Glutamatergic neuron (in vitro differentiated cells): ENCODE results near the gene NSUN4. TPM values are rescaled to one million over a fixed set of nuclear protein-coding genes. Genes with fewer than 3 reads are reported as not detected.
A peak's percentile ranks its signal among the peaks of the same experiment; 100 is the strongest.
"Not testable (repeated sequence)": the region's sequence is repeated elsewhere in the genome, so short reads cannot be mapped to it uniquely, and the experiment has no call there.

Experiments used
- DNase-seq: peaks from one replicate; pipeline ENCODE4 v3.0.0; 2022
- H3K27ac Mint-ChIP-seq: one replicate; pipeline ENCODE4 v1.8.0; 2020; ENCODE audit warnings: mild to moderate bottlenecking, mixed read lengths, inconsistent platforms; ENCODE audit not compliant: unreplicated experiment
- H3K27me3 Mint-ChIP-seq: one replicate; pipeline ENCODE4 v1.8.0; 2020; ENCODE audit warnings: mild to moderate bottlenecking, moderate library complexity, mixed read lengths, inconsistent platforms; ENCODE audit not compliant: unreplicated experiment
- H3K36me3 Mint-ChIP-seq: one replicate; pipeline ENCODE4 v1.8.0; 2020; ENCODE audit warnings: mild to moderate bottlenecking, mixed read lengths, inconsistent platforms; ENCODE audit not compliant: unreplicated experiment
- H3K4me1 Mint-ChIP-seq: one replicate; pipeline ENCODE4 v1.8.0; 2020; ENCODE audit warnings: mild to moderate bottlenecking, low read depth, mixed read lengths, inconsistent platforms; ENCODE audit not compliant: unreplicated experiment
- H3K4me3 Mint-ChIP-seq: one replicate; pipeline ENCODE4 v1.8.0; 2020; ENCODE audit warnings: mild to moderate bottlenecking, mixed read lengths, inconsistent platforms; ENCODE audit not compliant: unreplicated experiment
- H3K9me3 Mint-ChIP-seq: one replicate; pipeline ENCODE4 v1.8.0; 2020; ENCODE audit warnings: mild to moderate bottlenecking, moderate library complexity, mixed read lengths, inconsistent platforms; ENCODE audit not compliant: unreplicated experiment
- CTCF ChIP-seq: fragments of 200-600 bp; sonication (generic); IDR thresholded peaks from one replicate; pipeline ENCODE4 v1.5.0; 2021; ENCODE audit not compliant: partially characterized antibody, unreplicated experiment
- total RNA-seq: library from RNA; stranded (reverse); fragmentation: NEBNext Ultra II Directional; extraction: Animal tissue kit (Norgen Biotek cat#: 25700); gene quantifications from one replicate; pipeline ENCODE4 v1.2.1, GENCODE V29; 2021; ENCODE audit not compliant: unreplicated experiment

Gene NSUN4
- total RNA-seq, 1 donor from 2014 or later: 20.2 TPM

GRCh38 chr1:46345281-46345680, 4.7 kb downstream of the NSUN4 start:
- H3K27me3 Mint-ChIP-seq: peaks cover 9% of the 10 kb centered on the region
- peaks cover 8% of the 10 kb centered on the region for H3K9me3 Mint-ChIP-seq
- no peak for TF ChIP-seq CTCF
- no peak overlapping the region for H3K4me3 Mint-ChIP-seq
- DNase-seq: no peak
- no peak overlapping the region for H3K27ac Mint-ChIP-seq
- H3K36me3 Mint-ChIP-seq: no peaks in the 10 kb centered on the region
- peaks cover 10% of the 10 kb centered on the region for H3K4me1 Mint-ChIP-seq

DNA sequence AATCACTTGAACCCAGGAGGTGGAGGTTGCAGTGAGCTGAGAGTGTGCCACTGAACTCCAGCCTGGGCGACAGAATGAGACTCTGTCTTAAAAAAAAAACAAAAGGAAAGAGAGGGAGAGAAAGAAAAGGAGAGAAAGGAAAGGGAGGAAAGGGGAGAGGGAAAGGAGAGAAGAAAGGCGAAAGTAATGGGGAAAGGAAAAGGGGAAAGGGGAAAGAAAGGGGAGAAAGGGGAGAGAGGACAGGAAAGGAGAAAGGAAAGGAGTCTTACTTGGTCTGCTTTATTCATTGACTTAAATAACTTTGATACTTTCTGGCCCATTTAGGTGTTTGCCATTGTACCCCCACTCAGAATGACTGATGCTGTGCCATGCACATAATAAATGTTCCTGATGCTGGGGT, 11.8 kb downstream of the NSUN4 start:
- H3K4me1 Mint-ChIP-seq: no peaks in the 10 kb centered on the region

GRCh38 chr1:46355920-46356319, 15.3 kb downstream of the NSUN4 start:
- DNase-seq, H3K36me3 Mint-ChIP-seq, H3K4me3 Mint-ChIP-seq, H3K27me3 Mint-ChIP-seq, H3K4me1 Mint-ChIP-seq, H3K9me3 Mint-ChIP-seq, H3K27ac Mint-ChIP-seq: not testable (repeated sequence)

More for the DNA sequence above, 11.8 kb downstream of the NSUN4 start:
- Mint-ChIP-seq H3K9me3 (no peaks in the 10 kb centered on the region), H3K4me3 (no peak overlapping the region), H3K27me3 (no peaks in the 10 kb centered on the region), H3K27ac (no peak overlapping the region), H3K36me3 (no peaks in the 10 kb centered on the region)
- no peak for TF ChIP-seq CTCF
- DNase-seq: no peak

GRCh38 chr1:46362158-46362557, 21.6 kb downstream of the NSUN4 start:
- Mint-ChIP-seq H3K4me3 (no peak overlapping the region), H3K36me3 (no peaks in the 10 kb centered on the region), H3K9me3 (peaks cover 2% of the 10 kb centered on the region), H3K27me3 (no peaks in the 10 kb centered on the region), H3K4me1 (peaks cover 10% of the 10 kb centered on the region), H3K27ac (no peak overlapping the region)
- DNase-seq: no peak
- TF ChIP-seq CTCF: no peak

DNA sequence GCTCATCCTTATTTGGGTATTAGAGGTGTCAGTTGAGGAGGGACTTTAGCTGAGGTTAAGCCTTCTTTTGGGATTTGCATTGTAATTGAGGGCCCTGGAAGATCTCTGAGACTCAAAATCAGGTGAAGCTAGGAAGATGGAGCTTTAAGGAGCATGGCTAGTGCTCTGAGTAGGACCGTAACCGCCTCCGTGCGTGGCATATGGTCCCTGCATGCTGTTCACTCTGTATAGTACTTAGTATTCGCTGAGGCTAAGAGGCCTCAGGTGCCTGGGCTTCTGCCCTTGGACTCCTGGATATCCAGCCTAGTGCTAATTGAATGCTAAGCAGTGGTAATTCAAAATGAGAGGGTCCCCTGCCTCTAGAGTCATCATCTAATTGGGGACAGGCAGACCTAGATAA, 22.5 kb downstream of the NSUN4 start:
- H3K36me3 Mint-ChIP-seq: no peaks in the 10 kb centered on the region
- no peaks in the 10 kb centered on the region for H3K27me3 Mint-ChIP-seq
- H3K4me3 Mint-ChIP-seq: no peak overlapping the region
- peaks cover 10% of the 10 kb centered on the region for H3K4me1 Mint-ChIP-seq
- H3K9me3 Mint-ChIP-seq: peaks cover 2% of the 10 kb centered on the region
- peak; percentile 32 for DNase-seq
- H3K27ac Mint-ChIP-seq: peak overlapping the region; percentile 73
- TF ChIP-seq CTCF: no peak

DNA sequence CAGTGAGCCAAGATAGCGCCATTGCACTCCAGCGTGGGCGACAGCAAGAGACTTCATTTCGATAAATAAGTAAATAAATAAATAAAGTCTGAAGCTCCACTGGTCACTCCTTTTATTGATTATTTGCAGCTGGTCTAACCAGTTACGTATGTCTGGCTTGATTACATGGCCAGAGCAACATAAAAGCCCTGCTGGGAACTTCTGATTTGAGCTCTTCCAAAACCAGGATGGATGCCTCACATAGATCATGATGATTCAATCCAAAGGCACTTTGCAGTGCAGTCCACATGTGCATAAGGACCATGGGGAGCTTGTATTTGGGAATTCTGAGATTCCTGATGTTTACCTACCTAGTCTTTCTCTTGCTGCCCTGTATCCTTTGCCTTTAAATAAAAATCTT, 24.0 kb downstream of the NSUN4 start:
- no peak for DNase-seq
- TF ChIP-seq CTCF: no peak
- Mint-ChIP-seq H3K9me3 (no peaks in the 10 kb centered on the region), H3K27ac (no peak overlapping the region), H3K36me3 (no peaks in the 10 kb centered on the region), H3K27me3 (no peaks in the 10 kb centered on the region), H3K4me3 (no peak overlapping the region), H3K4me1 (peaks cover 10% of the 10 kb centered on the region)

GRCh38 chr1:46365796-46366195, 25.2 kb downstream of the NSUN4 start:
- H3K36me3 Mint-ChIP-seq, H3K27me3 Mint-ChIP-seq, H3K4me3 Mint-ChIP-seq, H3K9me3 Mint-ChIP-seq, H3K27ac Mint-ChIP-seq, DNase-seq: not testable (repeated sequence)
- H3K4me1 Mint-ChIP-seq: peaks cover 14% of the 10 kb centered on the region
